H1 (cell line): Measurements from ENCODE around the gene CD7. TPM values are rescaled to one million over a fixed set of nuclear protein-coding genes. Genes with fewer than 3 reads are reported as not detected.

Experiments
- polyA plus RNA-seq, 7 experiments: library from polyadenylated mRNA; depleted of rRNA in 3 of 7; stranded (reverse) in 5 of 7; unstranded in 2 of 7; fragments of >200 nt in 5 of 7; fragments of 200-250 nt in 2 of 7; gene quantifications; 1 replicate in 5 of 7; 2 replicates in 1 of 7; 4 replicates in 1 of 7; pipeline versions ENCODE4 v1.2.1 to v1.2.3, GENCODE V29; 2011 to 2013; ENCODE audit warnings: missing spikeins in 2 of 7, mixed read lengths in 2 of 7
- total RNA-seq: library from RNA; stranded (reverse); fragmentation: NEBNext Ultra II Directional; extraction: Animal tissue kit (Norgen Biotek cat#: 25700); gene quantifications from 2 replicates; pipeline ENCODE4 v1.2.1, GENCODE V29; 2021
- TF ChIP-seq, protein P1 (sequence below): fragments of 300-600 bp; sonication (generic); IDR thresholded peaks from 2 replicates; pipeline ENCODE4 v1.7.1; 2012; ENCODE audit warnings: low read length, moderate library complexity, mild to moderate bottlenecking, inconsistent platforms; ENCODE audit not compliant: insufficient replicate concordance

Gene CD7
- total and polyA plus RNA-seq, 2 of the 8 experiments (the other 6 are each of a cell fraction or from before 2014, with no cell fraction given), result 0.83 to 0.86 TPM

- TF ChIP-seq, protein P1, sequence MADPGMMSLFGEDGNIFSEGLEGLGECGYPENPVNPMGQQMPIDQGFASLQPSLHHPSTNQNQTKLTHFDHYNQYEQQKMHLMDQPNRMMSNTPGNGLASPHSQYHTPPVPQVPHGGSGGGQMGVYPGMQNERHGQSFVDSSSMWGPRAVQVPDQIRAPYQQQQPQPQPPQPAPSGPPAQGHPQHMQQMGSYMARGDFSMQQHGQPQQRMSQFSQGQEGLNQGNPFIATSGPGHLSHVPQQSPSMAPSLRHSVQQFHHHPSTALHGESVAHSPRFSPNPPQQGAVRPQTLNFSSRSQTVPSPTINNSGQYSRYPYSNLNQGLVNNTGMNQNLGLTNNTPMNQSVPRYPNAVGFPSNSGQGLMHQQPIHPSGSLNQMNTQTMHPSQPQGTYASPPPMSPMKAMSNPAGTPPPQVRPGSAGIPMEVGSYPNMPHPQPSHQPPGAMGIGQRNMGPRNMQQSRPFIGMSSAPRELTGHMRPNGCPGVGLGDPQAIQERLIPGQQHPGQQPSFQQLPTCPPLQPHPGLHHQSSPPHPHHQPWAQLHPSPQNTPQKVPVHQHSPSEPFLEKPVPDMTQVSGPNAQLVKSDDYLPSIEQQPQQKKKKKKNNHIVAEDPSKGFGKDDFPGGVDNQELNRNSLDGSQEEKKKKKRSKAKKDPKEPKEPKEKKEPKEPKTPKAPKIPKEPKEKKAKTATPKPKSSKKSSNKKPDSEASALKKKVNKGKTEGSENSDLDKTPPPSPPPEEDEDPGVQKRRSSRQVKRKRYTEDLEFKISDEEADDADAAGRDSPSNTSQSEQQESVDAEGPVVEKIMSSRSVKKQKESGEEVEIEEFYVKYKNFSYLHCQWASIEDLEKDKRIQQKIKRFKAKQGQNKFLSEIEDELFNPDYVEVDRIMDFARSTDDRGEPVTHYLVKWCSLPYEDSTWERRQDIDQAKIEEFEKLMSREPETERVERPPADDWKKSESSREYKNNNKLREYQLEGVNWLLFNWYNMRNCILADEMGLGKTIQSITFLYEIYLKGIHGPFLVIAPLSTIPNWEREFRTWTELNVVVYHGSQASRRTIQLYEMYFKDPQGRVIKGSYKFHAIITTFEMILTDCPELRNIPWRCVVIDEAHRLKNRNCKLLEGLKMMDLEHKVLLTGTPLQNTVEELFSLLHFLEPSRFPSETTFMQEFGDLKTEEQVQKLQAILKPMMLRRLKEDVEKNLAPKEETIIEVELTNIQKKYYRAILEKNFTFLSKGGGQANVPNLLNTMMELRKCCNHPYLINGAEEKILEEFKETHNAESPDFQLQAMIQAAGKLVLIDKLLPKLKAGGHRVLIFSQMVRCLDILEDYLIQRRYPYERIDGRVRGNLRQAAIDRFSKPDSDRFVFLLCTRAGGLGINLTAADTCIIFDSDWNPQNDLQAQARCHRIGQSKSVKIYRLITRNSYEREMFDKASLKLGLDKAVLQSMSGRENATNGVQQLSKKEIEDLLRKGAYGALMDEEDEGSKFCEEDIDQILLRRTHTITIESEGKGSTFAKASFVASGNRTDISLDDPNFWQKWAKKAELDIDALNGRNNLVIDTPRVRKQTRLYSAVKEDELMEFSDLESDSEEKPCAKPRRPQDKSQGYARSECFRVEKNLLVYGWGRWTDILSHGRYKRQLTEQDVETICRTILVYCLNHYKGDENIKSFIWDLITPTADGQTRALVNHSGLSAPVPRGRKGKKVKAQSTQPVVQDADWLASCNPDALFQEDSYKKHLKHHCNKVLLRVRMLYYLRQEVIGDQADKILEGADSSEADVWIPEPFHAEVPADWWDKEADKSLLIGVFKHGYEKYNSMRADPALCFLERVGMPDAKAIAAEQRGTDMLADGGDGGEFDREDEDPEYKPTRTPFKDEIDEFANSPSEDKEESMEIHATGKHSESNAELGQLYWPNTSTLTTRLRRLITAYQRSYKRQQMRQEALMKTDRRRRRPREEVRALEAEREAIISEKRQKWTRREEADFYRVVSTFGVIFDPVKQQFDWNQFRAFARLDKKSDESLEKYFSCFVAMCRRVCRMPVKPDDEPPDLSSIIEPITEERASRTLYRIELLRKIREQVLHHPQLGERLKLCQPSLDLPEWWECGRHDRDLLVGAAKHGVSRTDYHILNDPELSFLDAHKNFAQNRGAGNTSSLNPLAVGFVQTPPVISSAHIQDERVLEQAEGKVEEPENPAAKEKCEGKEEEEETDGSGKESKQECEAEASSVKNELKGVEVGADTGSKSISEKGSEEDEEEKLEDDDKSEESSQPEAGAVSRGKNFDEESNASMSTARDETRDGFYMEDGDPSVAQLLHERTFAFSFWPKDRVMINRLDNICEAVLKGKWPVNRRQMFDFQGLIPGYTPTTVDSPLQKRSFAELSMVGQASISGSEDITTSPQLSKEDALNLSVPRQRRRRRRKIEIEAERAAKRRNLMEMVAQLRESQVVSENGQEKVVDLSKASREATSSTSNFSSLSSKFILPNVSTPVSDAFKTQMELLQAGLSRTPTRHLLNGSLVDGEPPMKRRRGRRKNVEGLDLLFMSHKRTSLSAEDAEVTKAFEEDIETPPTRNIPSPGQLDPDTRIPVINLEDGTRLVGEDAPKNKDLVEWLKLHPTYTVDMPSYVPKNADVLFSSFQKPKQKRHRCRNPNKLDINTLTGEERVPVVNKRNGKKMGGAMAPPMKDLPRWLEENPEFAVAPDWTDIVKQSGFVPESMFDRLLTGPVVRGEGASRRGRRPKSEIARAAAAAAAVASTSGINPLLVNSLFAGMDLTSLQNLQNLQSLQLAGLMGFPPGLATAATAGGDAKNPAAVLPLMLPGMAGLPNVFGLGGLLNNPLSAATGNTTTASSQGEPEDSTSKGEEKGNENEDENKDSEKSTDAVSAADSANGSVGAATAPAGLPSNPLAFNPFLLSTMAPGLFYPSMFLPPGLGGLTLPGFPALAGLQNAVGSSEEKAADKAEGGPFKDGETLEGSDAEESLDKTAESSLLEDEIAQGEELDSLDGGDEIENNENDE, result no peak
- TF ChIP-seq, all 59 proteins: peak for 0
Observed at GRCh38 chr17:82351254-82351712, 33.9 kb upstream of the CD7 start (continued).
